Left ventricle myocardium inferior (tissue), 1 donor: ENCODE data around the gene PNMA5. TPM values are rescaled to one million over a fixed set of nuclear protein-coding genes. Genes with fewer than 3 reads are reported as not detected.
"Not testable (repeated sequence)": the region's sequence is repeated elsewhere in the genome, so short reads cannot be mapped to it uniquely, and the experiment has no call there.

ENCODE experiments used
- DNase-seq: peaks from one replicate; pipeline ENCODE4 v3.0.0-alpha.2; 2020
- H3K27ac ChIP-seq: fragments of 200-600 bp; replicated peaks from 2 replicates; pipeline ENCODE4 v1.8.0; 2021
- H3K27me3 ChIP-seq: fragments of 200-600 bp; 2 replicates; pipeline ENCODE4 v1.8.0; 2021; ENCODE audit warnings: low read depth
- H3K36me3 ChIP-seq: fragments of 200-600 bp; 2 replicates; pipeline ENCODE4 v1.8.0; 2021
- H3K4me1 ChIP-seq: fragments of 200-600 bp; 2 replicates; pipeline ENCODE4 v1.8.0; 2021
- H3K4me3 ChIP-seq: fragments of 200-600 bp; 2 replicates; pipeline ENCODE4 v1.8.0; 2021; ENCODE audit warnings: mild to moderate bottlenecking, moderate library complexity
- H3K9me3 ChIP-seq: fragments of 200-600 bp; replicated peaks from 2 replicates; pipeline ENCODE4 v1.8.0; 2021
- CTCF ChIP-seq: fragments of 200-600 bp; IDR thresholded peaks from 2 replicates; pipeline ENCODE4 v1.8.0; 2021; ENCODE audit warnings: antibody characterized with exemption, mild to moderate bottlenecking, borderline replicate concordance
- intact Hi-C: fragments of 100-400 bp; cut with micrococcal nuclease; formaldehyde crosslinking; loops from one replicate; pipeline ENCODE4 v1.11.0; 2022
- total RNA-seq: library from RNA; stranded (reverse); fragmentation: NEBNext Ultra II Directional; extraction: Animal tissue kit (Norgen Biotek cat#: 25700); gene quantifications from one replicate; pipeline ENCODE4 v1.2.1, GENCODE V29; 2021
- donor health status: DM: no; HTN: yes; CAD: no; lungs with severe emphysema.

PNMA5 gene
- total RNA-seq, 1 donor from 2014 or later = not detected

DNA sequence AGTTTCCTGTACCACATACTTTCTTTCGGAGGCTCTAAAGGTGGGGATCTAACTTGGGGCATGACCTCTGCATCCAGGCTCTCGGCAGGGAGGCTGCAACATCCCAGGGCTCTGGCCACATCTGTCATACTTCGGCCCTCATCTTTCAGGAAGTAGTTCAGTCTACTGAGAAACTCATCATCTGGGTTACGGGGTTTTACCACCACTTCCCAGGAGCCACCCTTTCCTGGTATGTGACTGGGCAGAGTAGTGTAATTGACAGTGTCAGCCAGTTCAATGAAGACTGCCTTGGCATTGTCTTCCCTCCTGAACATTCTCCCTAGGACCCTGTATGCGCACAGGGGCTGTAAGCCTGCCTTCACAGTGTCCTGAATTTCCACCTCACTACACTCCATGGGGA is 2.8 kb downstream of the PNMA5 start:
- no peak for TF ChIP-seq CTCF
- Histone ChIP-seq H3K4me1 (no peaks in the 10 kb centered on the region), H3K27ac (no peak overlapping the region), H3K27me3 (no peaks in the 10 kb centered on the region), H3K36me3 (no peaks in the 10 kb centered on the region), H3K4me3 (no peak overlapping the region), H3K9me3 (no peaks in the 10 kb centered on the region)
- DNase-seq = no peak
- intact Hi-C loops = no loop called here

- no peak overlapping the region for H3K27ac ChIP-seq
- intact Hi-C loops = no loop called here
- no peaks in the 10 kb centered on the region for H3K9me3 ChIP-seq
Measured at GRCh38 chrX:152989292-152989658, 4.6 kb downstream of the PNMA5 start.

GRCh38 chrX:152988536-152989291 is 5.2 kb downstream of the PNMA5 start:
- Histone ChIP-seq H3K4me3 (no peak overlapping the region), H3K4me1 (no peaks in the 10 kb centered on the region), H3K36me3 (no peaks in the 10 kb centered on the region), H3K27ac (no peak overlapping the region), H3K9me3 (no peaks in the 10 kb centered on the region), H3K27me3 (no peaks in the 10 kb centered on the region)
- no peak for DNase-seq
- TF ChIP-seq CTCF = no peak
- intact Hi-C loops = no loop called here

More at GRCh38 chrX:152989292-152989658, 4.6 kb downstream of the PNMA5 start:
- no peak overlapping the region for H3K4me3 ChIP-seq
- no peak for TF ChIP-seq CTCF
- no peaks in the 10 kb centered on the region for H3K27me3 ChIP-seq
- H3K36me3 ChIP-seq = no peaks in the 10 kb centered on the region
- DNase-seq = no peak
- no peaks in the 10 kb centered on the region for H3K4me1 ChIP-seq

- no peak for DNase-seq
- intact Hi-C loops = no loop called here
- no peaks in the 10 kb centered on the region for H3K27me3 ChIP-seq
- no peak overlapping the region for H3K27ac ChIP-seq
- H3K9me3 ChIP-seq = no peaks in the 10 kb centered on the region
- H3K4me3 ChIP-seq = no peak overlapping the region
- no peak for TF ChIP-seq CTCF
- H3K36me3 ChIP-seq = no peaks in the 10 kb centered on the region
- H3K4me1 ChIP-seq = no peaks in the 10 kb centered on the region
Measured at GRCh38 chrX:152987801-152988200, 6.1 kb downstream of the PNMA5 start.

- intact Hi-C loops, H3K9me3 ChIP-seq, H3K4me3 ChIP-seq: not testable (repeated sequence)
Measured at GRCh38 chrX:152987156-152987555, 6.8 kb downstream of the PNMA5 start.

GRCh38 chrX:152985383-152985782 is 8.5 kb downstream of the PNMA5 start:
- H3K27ac ChIP-seq, H3K4me1 ChIP-seq, H3K9me3 ChIP-seq, H3K36me3 ChIP-seq, H3K4me3 ChIP-seq, DNase-seq, intact Hi-C loops, H3K27me3 ChIP-seq: not testable (repeated sequence)

More at GRCh38 chrX:152987156-152987555, 6.8 kb downstream of the PNMA5 start:
- not testable (repeated sequence) for H3K27me3 ChIP-seq, H3K36me3 ChIP-seq, H3K4me1 ChIP-seq, DNase-seq, H3K27ac ChIP-seq
